ENCODE measurements around the gene PROK1. TPM values are rescaled to one million over a fixed set of nuclear protein-coding genes. Genes with fewer than 3 reads are reported as not detected.

PROK1 gene
- polyA plus RNA-seq, 3 donors, result not detected

DNA sequence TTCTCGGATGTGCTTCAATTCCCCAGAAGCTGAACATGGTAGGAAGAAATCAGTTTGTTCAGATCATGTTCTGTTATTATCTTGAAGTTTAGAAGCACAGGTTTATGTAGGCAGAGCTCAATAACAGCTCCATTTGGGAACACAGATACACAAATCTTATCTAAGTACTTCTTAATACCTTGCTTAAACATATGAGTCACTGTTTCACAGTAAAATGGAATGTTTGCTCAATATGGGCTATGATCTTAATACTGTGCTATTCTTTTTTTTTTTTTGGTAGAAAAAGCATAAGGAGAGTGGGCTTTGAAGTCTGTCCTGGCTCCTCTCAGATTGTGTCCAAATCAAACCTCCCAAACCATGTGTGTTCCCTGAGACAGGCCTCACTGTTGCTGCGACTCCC lies 13.4 kb downstream of the PROK1 start:
- Histone ChIP-seq H3K9ac (ENCODE audit: insufficient read depth, low read length, poor library complexity, severe bottlenecking) (no peak overlapping the region), H3K4me2 (replicated peaks; ENCODE audit: extremely low read depth, low read length, poor library complexity, severe bottlenecking) (no peak overlapping the region), H3K36me3 (replicated peaks in 1 of 2; ENCODE audit: control insufficient read depth in 1 of 2, insufficient read depth in 2 of 2, low read length in 2 of 2) (no peaks in the 10 kb centered on the region), H3K4me1 (ENCODE audit: control insufficient read depth in 1 of 2, insufficient read depth in 2 of 2, low read length in 2 of 2) (no peaks in the 10 kb centered on the region), H3K4me3 (replicated peaks in 1 of 3; ENCODE audit: low read depth in 2 of 3, low read length in 3 of 3) (no peak overlapping the region), H3K27me3 (ENCODE audit: control insufficient read depth in 2 of 2, insufficient read depth in 2 of 2, low read length in 2 of 2) (no peaks in the 10 kb centered on the region), H3K79me2 (ENCODE audit: insufficient read depth, low read length) (no peaks in the 10 kb centered on the region), H2AFZ (ENCODE audit: insufficient read depth, low read depth, low read length, poor library complexity, severe bottlenecking) (no peak overlapping the region), H3K27ac (ENCODE audit: low read depth in 1 of 2, low read length in 2 of 2) (no peak overlapping the region), H3K9me3 (replicated peaks in 1 of 2; ENCODE audit: control insufficient read depth in 1 of 2, insufficient read depth in 1 of 2, low read length in 2 of 2) (no peaks in the 10 kb centered on the region), H4K20me1 (ENCODE audit: insufficient read depth, low read length) (no peaks in the 10 kb centered on the region)
- no peak for DNase-seq
- intact Hi-C loops (cut with micrococcal nuclease), result loop anchor here (5.0 to 10.0 kb wide), 3 partner anchors 150 to 262 kb away; no protein-coding TSS in a partner anchor
- H3K4me3 Mint-ChIP-seq, result no peak overlapping the region
- no CpG with 5 or more reads among the region's 2 CpGs for WGBS (ENCODE audit: insufficient coverage)
- no peaks in the 10 kb centered on the region for H3K36me3 Mint-ChIP-seq
- TF ChIP-seq, protein P1, sequence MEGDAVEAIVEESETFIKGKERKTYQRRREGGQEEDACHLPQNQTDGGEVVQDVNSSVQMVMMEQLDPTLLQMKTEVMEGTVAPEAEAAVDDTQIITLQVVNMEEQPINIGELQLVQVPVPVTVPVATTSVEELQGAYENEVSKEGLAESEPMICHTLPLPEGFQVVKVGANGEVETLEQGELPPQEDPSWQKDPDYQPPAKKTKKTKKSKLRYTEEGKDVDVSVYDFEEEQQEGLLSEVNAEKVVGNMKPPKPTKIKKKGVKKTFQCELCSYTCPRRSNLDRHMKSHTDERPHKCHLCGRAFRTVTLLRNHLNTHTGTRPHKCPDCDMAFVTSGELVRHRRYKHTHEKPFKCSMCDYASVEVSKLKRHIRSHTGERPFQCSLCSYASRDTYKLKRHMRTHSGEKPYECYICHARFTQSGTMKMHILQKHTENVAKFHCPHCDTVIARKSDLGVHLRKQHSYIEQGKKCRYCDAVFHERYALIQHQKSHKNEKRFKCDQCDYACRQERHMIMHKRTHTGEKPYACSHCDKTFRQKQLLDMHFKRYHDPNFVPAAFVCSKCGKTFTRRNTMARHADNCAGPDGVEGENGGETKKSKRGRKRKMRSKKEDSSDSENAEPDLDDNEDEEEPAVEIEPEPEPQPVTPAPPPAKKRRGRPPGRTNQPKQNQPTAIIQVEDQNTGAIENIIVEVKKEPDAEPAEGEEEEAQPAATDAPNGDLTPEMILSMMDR (IDR thresholded peaks at IDR 0.05), result no peak
- H3K27me3 Mint-ChIP-seq (ENCODE audit: low read depth in 3 of 3), result peaks cover 2 to 3% (median 2%) of the 10 kb centered on the region in 3 donors
- no peaks in the 10 kb centered on the region for H3K4me1 Mint-ChIP-seq
- H3K9me3 Mint-ChIP-seq, result no peaks in the 10 kb centered on the region
- H3K27ac Mint-ChIP-seq, result peak overlapping the region in 1 of 7 donors; percentile 29

DNA sequence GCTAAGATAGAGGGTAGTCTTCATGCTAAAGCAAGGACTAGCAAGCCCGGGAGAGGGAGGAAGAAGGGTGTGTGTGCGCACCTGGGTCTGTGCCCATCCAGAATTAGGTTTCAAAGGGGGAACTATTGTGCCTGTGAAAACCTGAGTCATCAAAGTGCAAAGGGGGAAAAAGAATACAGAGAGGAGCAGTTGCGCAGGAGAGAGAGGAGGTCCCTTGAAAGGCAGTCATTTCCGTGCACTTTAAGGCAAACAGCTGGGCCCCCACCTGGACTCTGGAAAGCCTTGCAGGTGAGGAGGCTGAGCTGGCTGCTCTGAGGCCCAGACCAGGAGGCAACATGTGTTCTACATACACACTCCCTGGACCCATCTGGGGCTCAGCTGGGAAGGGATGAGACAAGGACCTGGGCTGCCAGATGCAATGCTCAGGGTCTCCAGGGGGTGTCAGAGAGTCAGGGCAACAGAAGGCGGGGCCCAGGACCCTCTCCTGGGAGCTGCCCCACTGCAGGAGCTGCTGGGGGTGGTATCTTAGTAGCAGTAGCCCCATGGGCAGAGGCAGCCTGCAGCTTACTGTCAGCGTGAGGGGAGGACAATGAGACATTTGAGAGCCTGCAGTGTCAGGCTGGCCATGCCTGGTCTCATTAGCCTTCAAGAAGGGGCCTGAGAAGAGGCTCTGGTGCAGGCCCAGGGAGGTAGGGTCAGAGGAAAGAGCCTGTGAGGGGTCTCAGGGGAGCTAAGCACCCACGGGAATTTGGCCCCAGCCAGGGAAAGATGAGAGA lies 14.3 kb downstream of the PROK1 start:
- H3K4me1 Mint-ChIP-seq, result no peaks in the 10 kb centered on the region
- H3K27ac Mint-ChIP-seq, result peak overlapping the region in 1 of 7 donors; percentile 52
- H3K4me3 Mint-ChIP-seq, result no peak overlapping the region
- WGBS (ENCODE audit: insufficient coverage), result 83% methylated on average over 6 of the region's 7 CpGs
- no peaks in the 10 kb centered on the region for H3K9me3 ChIP-seq (replicated peaks in 1 of 2; ENCODE audit: control insufficient read depth in 1 of 2, insufficient read depth in 1 of 2, low read length in 2 of 2)
- DNase-seq, result no peak
- H3K4me3 ChIP-seq (replicated peaks in 1 of 3; ENCODE audit: low read depth in 2 of 3, low read length in 3 of 3), result no peak overlapping the region
- H3K9me3 Mint-ChIP-seq, result no peaks in the 10 kb centered on the region
- intact Hi-C loops (cut with micrococcal nuclease), result loop anchor here in 1 of 2 donors (10.0 kb wide), 1 partner anchor 150 kb away; no protein-coding TSS in a partner anchor
- H3K27me3 ChIP-seq (ENCODE audit: control insufficient read depth in 2 of 2, insufficient read depth in 2 of 2, low read length in 2 of 2), result no peaks in the 10 kb centered on the region
- TF ChIP-seq, protein P1 (IDR thresholded peaks at IDR 0.05), result no peak
- H2AFZ ChIP-seq (ENCODE audit: insufficient read depth, low read depth, low read length, poor library complexity, severe bottlenecking), result no peak overlapping the region
- H3K36me3 Mint-ChIP-seq, result no peaks in the 10 kb centered on the region
- no peak overlapping the region for H3K9ac ChIP-seq (ENCODE audit: insufficient read depth, low read length, poor library complexity, severe bottlenecking)
- H3K27me3 Mint-ChIP-seq (ENCODE audit: low read depth in 3 of 3), result peaks cover 2 to 5% (median 4%) of the 10 kb centered on the region in 3 donors
- no peaks in the 10 kb centered on the region for H3K36me3 ChIP-seq (replicated peaks in 1 of 2; ENCODE audit: control insufficient read depth in 1 of 2, insufficient read depth in 2 of 2, low read length in 2 of 2)
- H3K4me1 ChIP-seq (ENCODE audit: control insufficient read depth in 1 of 2, insufficient read depth in 2 of 2, low read length in 2 of 2), result no peaks in the 10 kb centered on the region
- no peak overlapping the region for H3K4me2 ChIP-seq (replicated peaks; ENCODE audit: extremely low read depth, low read length, poor library complexity, severe bottlenecking)
- H3K27ac ChIP-seq (ENCODE audit: low read depth in 1 of 2, low read length in 2 of 2), result no peak overlapping the region
- H4K20me1 ChIP-seq (ENCODE audit: insufficient read depth, low read length), result no peaks in the 10 kb centered on the region
- no peaks in the 10 kb centered on the region for H3K79me2 ChIP-seq (ENCODE audit: insufficient read depth, low read length)
